Neutrophil (primary cell): ENCODE data around the gene PMPCA.

ENCODE experiments used
- H3K27ac ChIP-seq: fragments of 200-600 bp; sonication (generic); 2 replicates; pipeline ENCODE4 v1.5.1; 2016; ENCODE audit warnings: mild to moderate bottlenecking, moderate library complexity
- H3K27me3 ChIP-seq: fragments of 200-600 bp; sonication (generic); 2 replicates; pipeline ENCODE4 v1.6.0; 2016; ENCODE audit warnings: mild to moderate bottlenecking
- H3K36me3 ChIP-seq: fragments of 200-600 bp; sonication (generic); 2 replicates; pipeline ENCODE4 v1.5.1; 2017
- H3K4me1 ChIP-seq, 2 experiments: fragments of 200-600 bp in 1 of 2; sonication (generic) in 1 of 2; 1 replicate in 1 of 2; 2 replicates in 1 of 2; pipeline versions ENCODE4 v1.5.1 to v1.6.1; 2013 to 2016; ENCODE audit warnings: low read depth in 1 of 2, low read length in 1 of 2, mild to moderate bottlenecking in 1 of 2, moderate library complexity in 1 of 2; ENCODE audit not compliant: control insufficient read depth in 1 of 2, insufficient read depth in 1 of 2
- H3K4me3 ChIP-seq, 2 experiments: fragments of 200-600 bp in 1 of 2; sonication (generic) in 1 of 2; 1 replicate in 1 of 2; 2 replicates in 1 of 2; pipeline ENCODE4 v1.5.1; 2013 to 2016; ENCODE audit warnings: low read depth in 1 of 2, low read length in 1 of 2, mild to moderate bottlenecking in 1 of 2, moderate library complexity in 1 of 2
- H3K9me3 ChIP-seq: fragments of 200-600 bp; sonication (generic); 2 replicates; pipeline ENCODE4 v1.5.1; 2016
- CTCF ChIP-seq: fragments of 200-600 bp; sonication (generic); IDR thresholded peaks from 2 replicates; pipeline ENCODE4 v1.5.1; 2016; ENCODE audit warnings: antibody characterized with exemption

PMPCA gene

DNA sequence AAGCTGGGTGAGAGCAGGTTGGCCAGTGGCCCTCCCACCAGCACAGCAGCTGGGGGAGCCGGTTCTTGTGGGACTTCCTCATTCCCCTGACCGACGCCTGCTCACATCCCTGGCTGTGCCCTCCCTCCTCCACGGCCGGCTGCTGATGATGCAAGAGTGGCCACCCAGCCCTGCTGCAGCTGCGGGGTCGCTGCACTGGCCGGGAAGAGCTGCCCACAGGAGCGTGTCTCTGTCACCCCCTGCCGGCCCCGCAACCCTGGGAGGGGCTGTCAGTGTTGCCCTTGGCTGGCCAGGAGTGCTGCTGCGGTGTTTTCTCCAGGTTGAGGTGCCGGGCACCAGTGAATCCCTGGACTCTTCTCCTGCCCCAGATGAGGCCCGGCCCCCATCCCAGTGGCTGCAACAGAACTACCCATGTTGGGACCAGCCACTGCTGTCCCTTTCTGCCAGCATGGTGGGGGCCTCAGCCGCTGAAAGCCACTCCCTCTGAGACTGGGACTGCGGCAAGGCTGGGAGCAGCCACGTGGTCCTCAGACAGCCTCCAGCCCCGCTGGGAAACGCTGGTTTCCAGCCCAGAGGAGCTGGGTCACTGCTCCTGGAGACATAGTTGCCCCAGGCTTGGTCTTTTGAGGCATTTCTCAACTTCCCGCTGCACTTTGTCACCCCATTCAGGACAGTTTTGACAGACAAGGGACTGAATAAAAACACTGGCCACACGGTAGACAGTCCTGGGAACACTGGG is 37.7 kb upstream of the PMPCA start:
- TF ChIP-seq CTCF: no peak
- peak overlapping the region; percentile 51 to 63 for H3K4me3 ChIP-seq
- peak overlapping the region; percentile 73 for H3K27ac ChIP-seq
- H3K27me3 ChIP-seq: no peaks in the 10 kb centered on the region
- H3K36me3 ChIP-seq: peaks cover 20% of the 10 kb centered on the region
- peaks cover 29 to 33% of the 10 kb centered on the region in 2 experiments for H3K4me1 ChIP-seq
- no peaks in the 10 kb centered on the region for H3K9me3 ChIP-seq

GRCh38 chr9:136373300-136374182 is 36.9 kb upstream of the PMPCA start, which contains the start of gene CARD9:
Gene CARD9, minus strand, starts transcription at chr9:136373669. Its CDS starts 1,591 bp downstream, at chr9:136372078.
- no peak for TF ChIP-seq CTCF
- no peaks in the 10 kb centered on the region for H3K27me3 ChIP-seq
- H3K4me3 ChIP-seq: peak within 1 kb of the TSS; percentile 51 to 63
- H3K9me3 ChIP-seq: no peaks in the 10 kb centered on the region
- H3K4me1 ChIP-seq: peaks cover 29 to 33% of the 10 kb centered on the region in 2 experiments
- H3K27ac ChIP-seq: peak within 1 kb of the TSS; percentile 73
- peaks cover 28% of the 10 kb centered on the region for H3K36me3 ChIP-seq

- no peak overlapping the region for H3K4me3 ChIP-seq
- H3K4me1 ChIP-seq: peaks cover 29 to 33% of the 10 kb centered on the region in 2 experiments
- H3K36me3 ChIP-seq: peaks cover 34% of the 10 kb centered on the region
- H3K27me3 ChIP-seq: no peaks in the 10 kb centered on the region
- H3K27ac ChIP-seq: peak overlapping the region; percentile 73
- H3K9me3 ChIP-seq: no peaks in the 10 kb centered on the region
- TF ChIP-seq CTCF: no peak
Observed at GRCh38 chr9:136374183-136374575, 36.3 kb upstream of the PMPCA start.

- no peak overlapping the region for H3K4me3 ChIP-seq
- H3K4me1 ChIP-seq: peaks cover 29 to 33% of the 10 kb centered on the region in 2 experiments
- no peaks in the 10 kb centered on the region for H3K9me3 ChIP-seq
- TF ChIP-seq CTCF: no peak
- H3K27ac ChIP-seq: no peak overlapping the region
- H3K27me3 ChIP-seq: no peaks in the 10 kb centered on the region
- H3K36me3 ChIP-seq: peaks cover 37% of the 10 kb centered on the region
Observed at GRCh38 chr9:136375096-136375495, 35.4 kb upstream of the PMPCA start.

- Histone ChIP-seq H3K27me3 (no peaks in the 10 kb centered on the region), H3K27ac (no peak overlapping the region), H3K36me3 (peaks cover 39% of the 10 kb centered on the region), H3K4me3 (no peak overlapping the region), H3K9me3 (no peaks in the 10 kb centered on the region), H3K4me1 (peaks cover 29 to 33% of the 10 kb centered on the region in 2 experiments)
- no peak for TF ChIP-seq CTCF
Observed at GRCh38 chr9:136376457-136376856, 34.0 kb upstream of the PMPCA start.
